ENCODE data around the gene NNT. TPM values are rescaled to one million over a fixed set of nuclear protein-coding genes. Genes with fewer than 3 reads are reported as not detected.

Gene NNT
- total RNA-seq, 1 donor from 2014 or later = 56.3 TPM

DNA sequence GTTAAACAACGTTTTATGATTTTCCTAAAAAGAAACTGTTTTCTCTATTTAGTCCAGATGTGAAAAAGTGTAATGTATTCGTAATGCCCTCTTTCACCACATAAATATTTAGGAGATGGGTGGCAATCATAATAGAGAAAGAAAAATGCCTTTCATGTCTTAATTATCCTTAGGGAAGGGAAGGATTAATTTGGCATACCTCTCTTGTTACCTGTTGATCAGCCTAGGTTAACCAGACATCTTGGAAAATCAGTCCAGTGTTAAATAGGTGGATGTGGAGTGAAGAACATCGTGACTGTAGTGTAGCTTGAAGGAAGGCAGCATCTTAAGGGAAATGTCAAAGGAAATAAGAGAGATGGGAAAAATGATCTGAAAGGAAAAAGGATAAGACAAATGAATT is 76.2 kb downstream of the NNT start:
- H3K4me1 Mint-ChIP-seq = no peaks in the 10 kb centered on the region

DNA sequence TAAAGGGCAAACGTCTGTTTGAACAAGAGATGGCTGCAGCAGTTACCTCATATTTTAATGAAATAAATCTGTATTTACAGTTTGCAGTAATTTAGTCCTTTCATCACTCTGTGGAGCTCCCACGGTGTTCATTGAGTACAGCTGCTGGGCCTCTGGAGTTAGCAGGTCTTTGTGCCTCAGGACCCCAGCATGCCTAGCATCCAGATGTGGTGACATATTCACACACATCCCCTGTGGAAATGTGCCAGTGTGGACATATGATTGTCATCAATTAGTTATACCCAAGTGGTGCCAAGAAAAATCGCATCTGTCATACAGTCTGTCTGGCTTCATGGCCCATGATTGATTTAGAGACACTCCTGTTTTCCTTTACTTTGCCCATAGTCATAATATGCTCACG is 77.3 kb downstream of the NNT start:
- no peaks in the 10 kb centered on the region for H3K4me1 ChIP-seq
- Mint-ChIP-seq H3K4me1 (no peaks in the 10 kb centered on the region), H3K27ac (no peak overlapping the region), H3K4me3 (no peak overlapping the region), H3K36me3 (peaks cover 5% of the 10 kb centered on the region), H3K27me3 (ENCODE audit: insufficient read depth, low read depth) (no peaks in the 10 kb centered on the region), H3K9me3 (no peaks in the 10 kb centered on the region)
- H3F3A ChIP-seq (ENCODE audit: low read depth) = no peaks in the 10 kb centered on the region
- no peak overlapping the region for H3K27ac ChIP-seq
- H3K4me3 ChIP-seq = no peak overlapping the region
- H3K36me3 ChIP-seq = no peaks in the 10 kb centered on the region
- TF ChIP-seq, protein P1, sequence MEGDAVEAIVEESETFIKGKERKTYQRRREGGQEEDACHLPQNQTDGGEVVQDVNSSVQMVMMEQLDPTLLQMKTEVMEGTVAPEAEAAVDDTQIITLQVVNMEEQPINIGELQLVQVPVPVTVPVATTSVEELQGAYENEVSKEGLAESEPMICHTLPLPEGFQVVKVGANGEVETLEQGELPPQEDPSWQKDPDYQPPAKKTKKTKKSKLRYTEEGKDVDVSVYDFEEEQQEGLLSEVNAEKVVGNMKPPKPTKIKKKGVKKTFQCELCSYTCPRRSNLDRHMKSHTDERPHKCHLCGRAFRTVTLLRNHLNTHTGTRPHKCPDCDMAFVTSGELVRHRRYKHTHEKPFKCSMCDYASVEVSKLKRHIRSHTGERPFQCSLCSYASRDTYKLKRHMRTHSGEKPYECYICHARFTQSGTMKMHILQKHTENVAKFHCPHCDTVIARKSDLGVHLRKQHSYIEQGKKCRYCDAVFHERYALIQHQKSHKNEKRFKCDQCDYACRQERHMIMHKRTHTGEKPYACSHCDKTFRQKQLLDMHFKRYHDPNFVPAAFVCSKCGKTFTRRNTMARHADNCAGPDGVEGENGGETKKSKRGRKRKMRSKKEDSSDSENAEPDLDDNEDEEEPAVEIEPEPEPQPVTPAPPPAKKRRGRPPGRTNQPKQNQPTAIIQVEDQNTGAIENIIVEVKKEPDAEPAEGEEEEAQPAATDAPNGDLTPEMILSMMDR (IDR thresholded peaks at IDR 0.05) = no peak
- TF ChIP-seq EZH2phosphoT487 (IDR thresholded peaks at IDR 0.05) = no peak
- TF ChIP-seq EZH2 (IDR thresholded peaks at IDR 0.05) = no peak
- H2AFZ ChIP-seq (replicated peaks) = no peak overlapping the region
- no peak overlapping the region for H3K4me2 ChIP-seq
- H3K79me2 ChIP-seq (ENCODE audit: low read depth) = no peaks in the 10 kb centered on the region
- H4K20me1 ChIP-seq (ENCODE audit: low read depth) = no peaks in the 10 kb centered on the region
- no peak overlapping the region for H3K9ac ChIP-seq
- no peaks in the 10 kb centered on the region for H3K9me3 ChIP-seq (ENCODE audit: low read depth)
- DNase-seq (ENCODE audit: low spot score) = no peak
- no peaks in the 10 kb centered on the region for H3K27me3 ChIP-seq

More for the DNA sequence above, 76.2 kb downstream of the NNT start:
- no peak for TF ChIP-seq EZH2 (IDR thresholded peaks at IDR 0.05)
- TF ChIP-seq, protein P1 (IDR thresholded peaks at IDR 0.05) = no peak
- TF ChIP-seq EZH2phosphoT487 (IDR thresholded peaks at IDR 0.05) = no peak
- no peak overlapping the region for H3K27ac Mint-ChIP-seq
- no peaks in the 10 kb centered on the region for H3K4me1 ChIP-seq
- no peaks in the 10 kb centered on the region for H3K27me3 ChIP-seq
- no peak overlapping the region for H3K4me3 Mint-ChIP-seq
- H3F3A ChIP-seq (ENCODE audit: low read depth) = no peaks in the 10 kb centered on the region
- H3K36me3 Mint-ChIP-seq = peaks cover 5% of the 10 kb centered on the region
- no peaks in the 10 kb centered on the region for H4K20me1 ChIP-seq (ENCODE audit: low read depth)
- no peak overlapping the region for H3K27ac ChIP-seq
- H3K9me3 ChIP-seq (ENCODE audit: low read depth) = no peaks in the 10 kb centered on the region
- H3K36me3 ChIP-seq = no peaks in the 10 kb centered on the region
- H2AFZ ChIP-seq (replicated peaks) = no peak overlapping the region
- no peak overlapping the region for H3K9ac ChIP-seq
- no peak overlapping the region for H3K4me2 ChIP-seq
- H3K27me3 Mint-ChIP-seq (ENCODE audit: insufficient read depth, low read depth) = no peaks in the 10 kb centered on the region
- H3K4me3 ChIP-seq = no peak overlapping the region
- no peaks in the 10 kb centered on the region for H3K79me2 ChIP-seq (ENCODE audit: low read depth)
- no peak for DNase-seq (ENCODE audit: low spot score)
- H3K9me3 Mint-ChIP-seq = no peaks in the 10 kb centered on the region

DNA sequence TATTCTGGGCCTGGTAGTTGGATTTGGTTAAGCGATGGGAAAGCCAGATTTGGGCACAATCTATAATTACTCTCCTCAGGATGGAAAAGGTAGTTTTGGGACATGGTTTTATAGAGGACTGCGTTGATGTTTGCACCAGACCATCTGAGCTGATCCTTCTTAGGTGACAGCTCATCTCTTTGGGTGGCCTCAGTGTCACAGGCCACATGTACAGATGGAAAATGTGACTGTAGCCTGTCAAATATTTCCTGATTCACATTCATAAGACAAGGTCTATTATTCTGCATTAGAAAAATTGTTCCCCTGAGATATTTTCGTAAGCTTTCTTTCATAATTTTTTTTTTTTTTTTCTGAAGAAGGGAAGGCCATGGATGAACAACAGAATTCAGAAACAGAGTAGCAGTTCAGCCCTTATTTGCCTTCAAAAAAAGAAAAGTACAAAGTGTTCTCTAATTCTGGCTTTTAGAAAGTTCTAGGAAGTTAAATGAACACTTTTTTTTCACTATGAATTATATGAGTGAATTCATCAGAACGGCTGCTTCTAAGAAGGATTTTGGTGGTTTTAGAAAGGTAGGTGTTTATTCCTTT is 81.0 kb downstream of the NNT start:
- H3K27me3 ChIP-seq = no peaks in the 10 kb centered on the region
- no peaks in the 10 kb centered on the region for H3K9me3 ChIP-seq (ENCODE audit: low read depth)
- no peak for DNase-seq (ENCODE audit: low spot score)
- Mint-ChIP-seq H3K27ac (no peak overlapping the region), H3K9me3 (no peaks in the 10 kb centered on the region), H3K4me1 (no peaks in the 10 kb centered on the region), H3K4me3 (no peak overlapping the region), H3K27me3 (ENCODE audit: insufficient read depth, low read depth) (no peaks in the 10 kb centered on the region), H3K36me3 (peaks cover 9% of the 10 kb centered on the region)
- no peaks in the 10 kb centered on the region for H3K4me1 ChIP-seq
- H3K27ac ChIP-seq = no peak overlapping the region
- H2AFZ ChIP-seq (replicated peaks) = no peak overlapping the region
- H3K9ac ChIP-seq = no peak overlapping the region
- H4K20me1 ChIP-seq (ENCODE audit: low read depth) = no peaks in the 10 kb centered on the region
- H3F3A ChIP-seq (ENCODE audit: low read depth) = no peaks in the 10 kb centered on the region
- H3K4me2 ChIP-seq = no peak overlapping the region
- H3K36me3 ChIP-seq = no peaks in the 10 kb centered on the region
- H3K4me3 ChIP-seq = no peak overlapping the region
- no peaks in the 10 kb centered on the region for H3K79me2 ChIP-seq (ENCODE audit: low read depth)
- no peak for TF ChIP-seq EZH2 (IDR thresholded peaks at IDR 0.05)
- TF ChIP-seq, protein P1 (IDR thresholded peaks at IDR 0.05) = no peak
- TF ChIP-seq EZH2phosphoT487 (IDR thresholded peaks at IDR 0.05) = no peak

Data from neural progenitor cell (in vitro differentiated cells).